IMR-90 (cell line): ENCODE measurements around the gene MYO5A. TPM values are rescaled to one million over a fixed set of nuclear protein-coding genes. Genes with fewer than 3 reads are reported as not detected.

Experiments used
- ATAC-seq: fragments of 200-7000 bp; cut with Tn5 transposase; 2 replicates; pipeline ENCODE4 v1.9.1; 2020; ENCODE audit warnings: low read depth, mild to moderate bottlenecking, moderate library complexity
- BruUV-seq: library from RNA; stranded (reverse); fragments of 400-500 nt; replicated peaks from 2 replicates; lab custom pipeline; 2021; lab: Mats Ljungman, UMichigan
- CTCF ChIA-PET: fragments of 300-600 bp; formaldehyde crosslinking; extraction: SDS; loops from one replicate; lab custom pipeline; 2021; ENCODE audit warnings: antibody characterized with exemption; lab: Yijun Ruan, JAX
- POLR2A ChIA-PET: fragments of 300-600 bp; sonication (Branson Sonifier 250); formaldehyde crosslinking; loops from one replicate; lab custom pipeline; 2022; ENCODE audit warnings: antibody characterized with exemption; ENCODE audit not compliant: unreplicated experiment; lab: Charles Lee
- DNase-seq: peaks from one replicate; pipeline ENCODE4 v3.0.0; 2013
- H2AFZ ChIP-seq: replicated peaks from 2 replicates; pipeline ENCODE3; 2013; ENCODE audit warnings: low read length, mild to moderate bottlenecking; ENCODE audit not compliant: poor library complexity
- H2AK5ac ChIP-seq: 2 replicates; pipeline ENCODE4 v1.6.1; 2013; ENCODE audit warnings: low read depth, low read length, inconsistent platforms
- H2AK9ac ChIP-seq: replicated peaks from 2 replicates; pipeline ENCODE3; 2013; ENCODE audit warnings: mild to moderate bottlenecking, low read depth, low read length, moderate library complexity; ENCODE audit not compliant: poor library complexity
- H2BK120ac ChIP-seq: 2 replicates; pipeline ENCODE4 v1.6.1; 2013; ENCODE audit warnings: low read depth, low read length, inconsistent platforms
- H2BK15ac ChIP-seq: 3 replicates; pipeline ENCODE4 v1.6.1; 2013; ENCODE audit warnings: low read depth, low read length, inconsistent platforms
- H2BK20ac ChIP-seq: 2 replicates; pipeline ENCODE4 v1.6.1; 2013; ENCODE audit warnings: low read depth, mild to moderate bottlenecking, inconsistent platforms, low read length, moderate library complexity
- H2BK5ac ChIP-seq: 2 replicates; pipeline ENCODE4 v1.6.1; 2013; ENCODE audit warnings: mild to moderate bottlenecking, low read depth, low read length, inconsistent platforms; ENCODE audit not compliant: poor library complexity, severe bottlenecking
- H3K14ac ChIP-seq: replicated peaks from 2 replicates; pipeline ENCODE4 v1.6.1; 2013; ENCODE audit warnings: low read depth, low read length, inconsistent platforms
- H3K18ac ChIP-seq: 2 replicates; pipeline ENCODE4 v1.6.1; 2013; ENCODE audit warnings: low read depth, low read length, control low read depth
- H3K23ac ChIP-seq: 2 replicates; pipeline ENCODE4 v1.6.1; 2013; ENCODE audit warnings: low read depth, low read length, inconsistent platforms
- H3K27ac ChIP-seq: 2 replicates; pipeline ENCODE4 v1.5.1; 2013; ENCODE audit warnings: mild to moderate bottlenecking, control low read depth, low read length; ENCODE audit not compliant: insufficient read depth
- H3K27me3 ChIP-seq: 2 replicates; pipeline ENCODE4 v1.6.1; 2013; ENCODE audit warnings: low read length; ENCODE audit not compliant: control insufficient read depth, insufficient read depth
- H3K36me3 ChIP-seq: 2 replicates; pipeline ENCODE4 v1.6.1; 2013; ENCODE audit warnings: low read length, mixed read lengths; ENCODE audit not compliant: control insufficient read depth, insufficient read depth
- H3K4ac ChIP-seq: 2 replicates; pipeline ENCODE4 v1.6.1; 2013; ENCODE audit warnings: low read depth, low read length, inconsistent platforms
- H3K4me1 ChIP-seq: 2 replicates; pipeline ENCODE4 v1.6.1; 2013; ENCODE audit warnings: low read length, mixed read lengths; ENCODE audit not compliant: control insufficient read depth, insufficient read depth
- H3K4me2 ChIP-seq: 2 replicates; pipeline ENCODE4 v1.6.1; 2013; ENCODE audit warnings: low read depth, mild to moderate bottlenecking, control low read depth, low read length, moderate library complexity
- H3K4me3 ChIP-seq: 2 replicates; pipeline ENCODE4 v1.5.1; 2013; ENCODE audit warnings: low read depth, mild to moderate bottlenecking, control low read depth, low read length, moderate library complexity; ENCODE audit not compliant: insufficient read depth
- H3K56ac ChIP-seq: 2 replicates; pipeline ENCODE4 v1.6.1; 2013; ENCODE audit warnings: low read length, inconsistent platforms; ENCODE audit not compliant: insufficient read depth; ENCODE audit errors: extremely low read depth
- H3K79me1 ChIP-seq, 2 experiments: 2 replicates each; pipeline ENCODE4 v1.6.1; 2013; ENCODE audit warnings: low read length in 2 of 2, inconsistent platforms in 1 of 2, low read depth in 1 of 2
- H3K9ac ChIP-seq: 2 replicates; pipeline ENCODE4 v1.6.1; 2013; ENCODE audit warnings: low read depth, low read length, control low read depth
- H3K9me1 ChIP-seq: 2 replicates; pipeline ENCODE4 v1.6.1; 2013; ENCODE audit warnings: low read length, inconsistent platforms; ENCODE audit not compliant: insufficient read depth
- H3K9me3 ChIP-seq: 2 replicates; pipeline ENCODE4 v1.6.1; 2013; ENCODE audit warnings: low read length; ENCODE audit not compliant: control insufficient read depth, insufficient read depth
- H4K20me1 ChIP-seq: 2 replicates; pipeline ENCODE4 v1.6.1; 2013; ENCODE audit warnings: low read length, inconsistent platforms; ENCODE audit not compliant: insufficient read depth
- H4K5ac ChIP-seq: 2 replicates; pipeline ENCODE4 v1.6.1; 2013; ENCODE audit warnings: mild to moderate bottlenecking, low read depth, low read length, control low read depth
- H4K8ac ChIP-seq, 2 experiments: 2 replicates each; pipeline ENCODE4 v1.6.1; 2013; ENCODE audit warnings: low read depth in 2 of 2, low read length in 2 of 2, control low read depth in 1 of 2, inconsistent platforms in 1 of 2
- H4K91ac ChIP-seq: 2 replicates; pipeline ENCODE4 v1.6.1; 2013; ENCODE audit warnings: low read depth, low read length, inconsistent platforms; ENCODE audit not compliant: insufficient read depth
- CEBPB ChIP-seq: IDR thresholded peaks from 2 replicates; pipeline ENCODE4 v1.6.1; 2012; ENCODE audit warnings: low read depth, low read length, improper control_type of control experiment
- CHD1 ChIP-seq: IDR thresholded peaks from 2 replicates; pipeline ENCODE4 v1.6.1; 2012; ENCODE audit warnings: low read depth, low read length, improper control_type of control experiment
- FOS ChIP-seq: fragments of 150-350 bp; IDR thresholded peaks from 2 replicates; pipeline ENCODE4 v1.6.1; 2016; ENCODE audit warnings: low read depth, low read length
- MAFK ChIP-seq: IDR thresholded peaks from 2 replicates; pipeline ENCODE4 v1.6.1; 2012; ENCODE audit warnings: low read depth, low read length, improper control_type of control experiment
- MAZ ChIP-seq: IDR thresholded peaks from 2 replicates; pipeline ENCODE4 v1.6.1; 2012; ENCODE audit warnings: low read depth, mild to moderate bottlenecking, low read length, improper control_type of control experiment, moderate library complexity, borderline replicate concordance
- MXI1 ChIP-seq: IDR thresholded peaks from 2 replicates; pipeline ENCODE4 v1.6.1; 2012; ENCODE audit warnings: low read depth, mild to moderate bottlenecking, low read length, moderate library complexity, borderline replicate concordance
- NFE2L2 ChIP-seq: fragments of 150-350 bp; IDR thresholded peaks from 2 replicates; pipeline ENCODE4 v1.6.1; 2016; ENCODE audit warnings: low read depth, mild to moderate bottlenecking, low read length
- POLR2A ChIP-seq: IDR thresholded peaks from 2 replicates; pipeline ENCODE4 v1.6.1; 2012; ENCODE audit warnings: mild to moderate bottlenecking, low read depth, low read length
- RAD21 ChIP-seq: IDR thresholded peaks from 2 replicates; pipeline ENCODE4 v1.6.1; 2012; ENCODE audit warnings: low read length, improper control_type of control experiment
- RFX5 ChIP-seq: IDR thresholded peaks from 2 replicates; pipeline ENCODE4 v1.8.0; 2012; ENCODE audit warnings: low read depth, mild to moderate bottlenecking, low read length, moderate library complexity
- USF2 ChIP-seq: fragments of 150-350 bp; IDR thresholded peaks from 2 replicates; pipeline ENCODE4 v1.6.1; 2017; ENCODE audit warnings: mild to moderate bottlenecking, antibody characterized with exemption, low read length, low read depth
- WGBS, 2 experiments: methylation state at CpG; one replicate each; pipeline versions ENCODE4 v1.1.5 to v1.1.7; 2013; ENCODE audit warnings: missing lambda C conversion rate in 2 of 2; ENCODE audit not compliant: insufficient read length in 1 of 2; ENCODE audit errors: extremely low coverage in 2 of 2; 5-methylcytosine and 5-hydroxymethylcytosine counted together
- dilution Hi-C: fragments of 300-500 bp; cut with HindIII; formaldehyde crosslinking; loops from one replicate; pipeline ENCODE4 v1.14.3; 2018; ENCODE audit warnings: low sequenced_read_pairs; ENCODE audit not compliant: unreplicated experiment
- in situ Hi-C: fragments of 300-500 bp; cut with MboI; formaldehyde crosslinking; loops from 3 replicates; pipeline ENCODE4 v1.14.3; 2019; ENCODE audit warnings: low sequenced_read_pairs, inconsistent platforms, mixed read lengths
- intact Hi-C: fragments of 100-400 bp; cut with micrococcal nuclease; formaldehyde crosslinking; loops from 2 replicates; pipeline ENCODE4 v1.10.0; 2022
- polyA plus RNA-seq, 3 experiments: library from polyadenylated mRNA; depleted of rRNA; stranded (reverse); fragments of >200 nt; gene quantifications; 2 replicates each; pipeline ENCODE4 v1.2.3, GENCODE V29; 2012; ENCODE audit warnings: low replicate concordance in 1 of 3
- total RNA-seq: library from RNA; depleted of rRNA; stranded (reverse); fragments of >200 nt; gene quantifications from 2 replicates; pipeline ENCODE4 v1.2.3, GENCODE V29; 2012

The MYO5A gene
- total and polyA plus RNA-seq, 2 of the 4 experiments (the other 2 are of a cell fraction): 19.4 to 69.2 TPM

- dilution Hi-C loops: no loop called here
- H3K18ac ChIP-seq: no peak overlapping the region
- ATAC-seq (no peak), DNase-seq (no peak)
- no peak overlapping the region for H3K56ac ChIP-seq
- H2AFZ ChIP-seq: no peak overlapping the region
- no peak overlapping the region for H2BK5ac ChIP-seq
- H2BK15ac ChIP-seq: no peak overlapping the region
- H3K9ac ChIP-seq: no peak overlapping the region
- no peak overlapping the region for H3K4ac ChIP-seq
- no peak overlapping the region for H3K27ac ChIP-seq
- H3K4me1 ChIP-seq: no peaks in the 10 kb centered on the region
- H2AK9ac ChIP-seq: no peak overlapping the region
- no peak for TF ChIP-seq USF2
- no peak for TF ChIP-seq CEBPB
- TF ChIP-seq MAZ: no peak
- no peak for TF ChIP-seq POLR2A
- TF ChIP-seq NFE2L2: no peak
- no peak for TF ChIP-seq CHD1
- no peak for TF ChIP-seq FOS
- no peak for TF ChIP-seq RFX5
- no peak for TF ChIP-seq MXI1
- TF ChIP-seq RAD21: no peak
- no peak for TF ChIP-seq MAFK
- H2AK5ac ChIP-seq: no peak overlapping the region
- POLR2A ChIA-PET: no interaction called here
- no peaks in the 10 kb centered on the region for H3K36me3 ChIP-seq
- H3K9me1 ChIP-seq: no peaks in the 10 kb centered on the region; the same call in 1 of the 2 replicates
- H4K5ac ChIP-seq: no peak overlapping the region
- H3K27me3 ChIP-seq: peaks cover 46% of the 10 kb centered on the region
- H4K91ac ChIP-seq: no peak overlapping the region
- WGBS, 2 experiments: no CpG with 5 or more reads among the region's 10 CpGs
- CTCF ChIA-PET: no interaction called here
- H3K4me3 ChIP-seq: no peak overlapping the region
- BruUV-seq: no TSS peak
- no peak overlapping the region for H2BK20ac ChIP-seq
- H3K9me3 ChIP-seq: no peaks in the 10 kb centered on the region
- no peak overlapping the region for H4K8ac ChIP-seq
- H3K79me1 ChIP-seq: no peaks in the 10 kb centered on the region
- in situ Hi-C loops: no loop called here
- H3K14ac ChIP-seq: no peak overlapping the region
- no peak overlapping the region for H3K4me2 ChIP-seq
- intact Hi-C loops: no loop called here
- H3K23ac ChIP-seq: no peak overlapping the region
- no peak overlapping the region for H2BK120ac ChIP-seq
- no peaks in the 10 kb centered on the region for H4K20me1 ChIP-seq
These were observed 247.3 kb downstream of the MYO5A start for GRCh38 chr15:52281085-52282035.
